Erythroblast (primary cell): ENCODE data around the gene CACNA1S.

Experiments used
- GATA1 ChIP-seq: IDR thresholded peaks from 2 replicates; pipeline ENCODE4 v1.6.1; 2011; ENCODE audit warnings: low read depth, mild to moderate bottlenecking, control low read depth, low read length, moderate library complexity
- POLR2A ChIP-seq: IDR thresholded peaks from 2 replicates; pipeline ENCODE4 v1.6.1; 2011; ENCODE audit warnings: mild to moderate bottlenecking, low read length

DNA sequence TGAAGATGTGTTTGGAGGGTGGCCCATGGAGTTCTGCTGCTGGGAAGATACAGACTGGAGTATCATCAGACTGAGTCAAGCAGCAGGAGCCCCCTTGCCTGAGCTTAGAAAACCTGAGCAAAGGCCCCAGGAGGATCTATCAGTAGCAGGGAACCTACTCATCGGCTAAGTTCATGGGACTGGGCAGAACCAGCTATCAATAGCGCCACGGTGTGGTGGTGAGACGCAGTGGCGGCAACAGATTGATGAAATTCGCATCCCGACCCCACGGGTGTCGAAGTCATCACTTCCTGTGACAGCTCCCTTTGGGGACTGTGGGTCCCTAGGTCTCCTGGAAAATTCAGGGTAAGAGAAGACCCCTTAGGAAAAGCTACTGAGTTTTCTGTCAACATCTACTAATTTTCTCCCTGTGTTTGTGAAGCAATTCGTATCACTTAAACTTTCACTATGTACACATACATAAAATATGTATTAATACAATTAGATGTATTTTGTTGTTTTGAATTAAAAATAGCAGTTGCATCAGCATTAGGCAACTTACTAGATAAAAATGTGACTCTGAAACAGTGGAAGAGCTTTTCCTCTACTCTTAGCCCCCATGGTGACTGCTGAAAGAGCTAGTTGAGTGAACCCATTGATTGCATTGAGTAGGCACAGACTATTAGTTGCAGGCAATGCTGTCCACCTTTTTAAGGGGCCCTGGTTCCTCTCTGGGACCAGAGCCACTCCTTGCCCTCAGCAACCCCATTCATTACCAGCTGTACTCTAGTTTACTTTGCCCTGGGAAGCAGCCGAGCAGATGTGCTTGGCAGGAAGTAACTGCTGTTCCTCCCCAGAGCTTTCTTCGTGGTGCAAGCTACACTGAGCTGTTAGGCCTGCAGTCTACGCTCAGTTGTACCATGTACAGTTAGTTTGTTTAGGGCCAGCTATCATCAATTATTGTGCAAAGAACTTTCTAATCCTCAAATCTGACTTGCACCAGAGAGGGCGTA is 7.3 kb upstream of the CACNA1S start:
- TF ChIP-seq POLR2A = no peak
- TF ChIP-seq GATA1 = no peak
